ENCODE data around the gene CECR2.

DNA sequence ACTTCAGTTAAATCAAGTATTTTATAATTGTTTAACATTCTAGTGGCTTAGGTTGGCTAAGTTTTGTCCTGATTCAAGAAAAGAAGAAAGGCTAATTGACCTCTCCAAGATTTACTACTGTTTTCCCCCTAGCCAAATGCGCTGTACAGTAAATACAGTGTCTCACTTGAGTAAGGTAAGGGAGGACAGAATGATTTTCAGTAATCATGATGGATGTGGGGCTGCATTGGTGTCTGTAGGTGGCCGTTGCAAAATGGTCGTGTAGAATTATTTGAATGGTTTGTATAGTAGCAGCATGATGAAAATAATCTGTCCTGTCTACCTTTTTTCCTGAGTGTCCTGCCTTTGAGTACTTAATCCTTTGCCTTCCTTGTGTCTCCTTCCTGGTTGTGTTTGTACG, 4.6 kb downstream of the CECR2 start:
- TF ChIP-seq CSDC2 (CRISPR knock-in tag; IDR thresholded peaks at IDR 0.05) (no peak), SNAI2 (CRISPR knock-in tag; IDR thresholded peaks at IDR 0.05) (no peak), ZC3H10 (CRISPR knock-in tag; IDR thresholded peaks at IDR 0.05) (no peak), TOX (CRISPR knock-in tag; IDR thresholded peaks at IDR 0.05; ENCODE audit: borderline replicate concordance) (no peak), GLIS3 (CRISPR knock-in tag; IDR thresholded peaks at IDR 0.05) (no peak), ZNF70 (CRISPR knock-in tag; IDR thresholded peaks at IDR 0.05) (no peak), ARNTL (CRISPR knock-in tag; IDR thresholded peaks at IDR 0.05; ENCODE audit: borderline replicate concordance, low read depth) (no peak), ESRRG (CRISPR knock-in tag; IDR thresholded peaks at IDR 0.05) (no peak), ISL1 (CRISPR knock-in tag; IDR thresholded peaks at IDR 0.05) (no peak), ZFP3 (CRISPR knock-in tag; IDR thresholded peaks at IDR 0.05) (no peak), TCF4 (CRISPR knock-in tag; IDR thresholded peaks at IDR 0.05; ENCODE audit: borderline replicate concordance) (no peak)
- TF ChIP-seq, protein P1, sequence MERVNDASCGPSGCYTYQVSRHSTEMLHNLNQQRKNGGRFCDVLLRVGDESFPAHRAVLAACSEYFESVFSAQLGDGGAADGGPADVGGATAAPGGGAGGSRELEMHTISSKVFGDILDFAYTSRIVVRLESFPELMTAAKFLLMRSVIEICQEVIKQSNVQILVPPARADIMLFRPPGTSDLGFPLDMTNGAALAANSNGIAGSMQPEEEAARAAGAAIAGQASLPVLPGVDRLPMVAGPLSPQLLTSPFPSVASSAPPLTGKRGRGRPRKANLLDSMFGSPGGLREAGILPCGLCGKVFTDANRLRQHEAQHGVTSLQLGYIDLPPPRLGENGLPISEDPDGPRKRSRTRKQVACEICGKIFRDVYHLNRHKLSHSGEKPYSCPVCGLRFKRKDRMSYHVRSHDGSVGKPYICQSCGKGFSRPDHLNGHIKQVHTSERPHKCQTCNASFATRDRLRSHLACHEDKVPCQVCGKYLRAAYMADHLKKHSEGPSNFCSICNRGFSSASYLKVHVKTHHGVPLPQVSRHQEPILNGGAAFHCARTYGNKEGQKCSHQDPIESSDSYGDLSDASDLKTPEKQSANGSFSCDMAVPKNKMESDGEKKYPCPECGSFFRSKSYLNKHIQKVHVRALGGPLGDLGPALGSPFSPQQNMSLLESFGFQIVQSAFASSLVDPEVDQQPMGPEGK (CRISPR knock-in tag; IDR thresholded peaks at IDR 0.05; ENCODE audit: borderline replicate concordance), result no peak
- TF ChIP-seq, protein P2, sequence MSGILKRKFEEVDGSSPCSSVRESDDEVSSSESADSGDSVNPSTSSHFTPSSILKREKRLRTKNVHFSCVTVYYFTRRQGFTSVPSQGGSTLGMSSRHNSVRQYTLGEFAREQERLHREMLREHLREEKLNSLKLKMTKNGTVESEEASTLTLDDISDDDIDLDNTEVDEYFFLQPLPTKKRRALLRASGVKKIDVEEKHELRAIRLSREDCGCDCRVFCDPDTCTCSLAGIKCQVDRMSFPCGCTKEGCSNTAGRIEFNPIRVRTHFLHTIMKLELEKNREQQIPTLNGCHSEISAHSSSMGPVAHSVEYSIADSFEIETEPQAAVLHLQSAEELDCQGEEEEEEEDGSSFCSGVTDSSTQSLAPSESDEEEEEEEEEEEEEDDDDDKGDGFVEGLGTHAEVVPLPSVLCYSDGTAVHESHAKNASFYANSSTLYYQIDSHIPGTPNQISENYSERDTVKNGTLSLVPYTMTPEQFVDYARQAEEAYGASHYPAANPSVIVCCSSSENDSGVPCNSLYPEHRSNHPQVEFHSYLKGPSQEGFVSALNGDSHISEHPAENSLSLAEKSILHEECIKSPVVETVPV (CRISPR knock-in tag; IDR thresholded peaks at IDR 0.05), result no peak

All from SK-N-SH treated with all-trans-retinoic acid at 6 μM for 48 hours (cell line).